CD8-positive, alpha-beta memory T cell (primary cell): ENCODE measurements around the gene MROH9. TPM values are rescaled to one million over a fixed set of nuclear protein-coding genes. Genes with fewer than 3 reads are reported as not detected.

Source experiments
- CTCF ChIA-PET: fragments of 350-600 bp; sonication (Branson Sonifier 250); formaldehyde crosslinking; loops from one replicate; lab custom pipeline; 2021; ENCODE audit warnings: antibody characterized with exemption; lab: Charles Lee
- POLR2A ChIA-PET: fragments of 350-600 bp; sonication (Branson Sonifier 250); formaldehyde crosslinking; loops from one replicate; lab custom pipeline; 2021; ENCODE audit warnings: antibody characterized with exemption; lab: Charles Lee
- DNase-seq, 5 donors: peaks; one replicate each; pipeline versions ENCODE4 v3.0.0 to v3.0.0-alpha.2; 2020 to 2022; ENCODE audit warnings: mixed read lengths in 1 of 5
- H3K27ac ChIP-seq: one replicate; pipeline ENCODE4 v1.7.0; 2013; ENCODE audit warnings: low read depth, mild to moderate bottlenecking, low read length, moderate library complexity
- H3K27me3 ChIP-seq: 2 replicates; pipeline ENCODE4 v1.7.0; 2013; ENCODE audit warnings: low read length, mild to moderate bottlenecking; ENCODE audit not compliant: insufficient read depth, poor library complexity, severe bottlenecking
- H3K36me3 ChIP-seq: 2 replicates; pipeline ENCODE4 v1.7.0; 2013; ENCODE audit warnings: mild to moderate bottlenecking, low read length, moderate library complexity; ENCODE audit not compliant: insufficient read depth
- H3K4me1 ChIP-seq: 2 replicates; pipeline ENCODE4 v1.7.0; 2013; ENCODE audit warnings: mild to moderate bottlenecking, low read length, moderate library complexity; ENCODE audit not compliant: insufficient read depth
- H3K4me3 ChIP-seq: 2 replicates; pipeline ENCODE4 v1.7.0; 2013; ENCODE audit warnings: mild to moderate bottlenecking, low read length
- H3K9me3 ChIP-seq: 2 replicates; pipeline ENCODE4 v1.7.0; 2013; ENCODE audit warnings: mild to moderate bottlenecking, low read length
- H3K27ac Mint-ChIP-seq, 8 donors: one replicate each; pipeline ENCODE4 v1.8.0; 2020 to 2021; ENCODE audit warnings: mixed read lengths in 8 of 8, mild to moderate bottlenecking in 6 of 8, inconsistent platforms in 3 of 8, moderate library complexity in 3 of 8
- H3K27me3 Mint-ChIP-seq, 2 donors: one replicate each; pipeline ENCODE4 v1.8.0; 2020 to 2021; ENCODE audit warnings: mixed read lengths in 2 of 2, mild to moderate bottlenecking in 1 of 2, moderate library complexity in 1 of 2
- H3K36me3 Mint-ChIP-seq, 3 donors: one replicate each; pipeline ENCODE4 v1.8.0; 2020 to 2021; ENCODE audit warnings: mixed read lengths in 3 of 3, inconsistent platforms in 1 of 3, mild to moderate bottlenecking in 1 of 3
- H3K4me1 Mint-ChIP-seq, 3 donors: one replicate each; pipeline ENCODE4 v1.8.0; 2020 to 2021; ENCODE audit warnings: mixed read lengths in 3 of 3, inconsistent platforms in 1 of 3, mild to moderate bottlenecking in 1 of 3
- H3K4me3 Mint-ChIP-seq, 7 donors: one replicate each; pipeline ENCODE4 v1.8.0; 2020 to 2021; ENCODE audit warnings: mixed read lengths in 7 of 7, mild to moderate bottlenecking in 6 of 7, moderate library complexity in 4 of 7, inconsistent platforms in 2 of 7
- H3K9me3 Mint-ChIP-seq, 5 donors: one replicate each; pipeline ENCODE4 v1.8.0; 2020 to 2022; ENCODE audit warnings: mixed read lengths in 5 of 5, mild to moderate bottlenecking in 3 of 5, moderate library complexity in 2 of 5, inconsistent platforms in 1 of 5
- polyA plus RNA-seq: library from polyadenylated mRNA; unstranded; fragments of 300-500 nt; fragmentation: Illumina TruSeq; gene quantifications from one replicate; pipeline ENCODE4 v1.2.3, GENCODE V29; 2021
- total RNA-seq, 2 experiments: library from RNA; stranded (reverse); gene quantifications; one replicate each; pipeline ENCODE4 v1.2.3, GENCODE V29; 2021

MROH9 gene
- total and polyA plus RNA-seq, 3 experiments from 2014 or later, result not detected

DNA sequence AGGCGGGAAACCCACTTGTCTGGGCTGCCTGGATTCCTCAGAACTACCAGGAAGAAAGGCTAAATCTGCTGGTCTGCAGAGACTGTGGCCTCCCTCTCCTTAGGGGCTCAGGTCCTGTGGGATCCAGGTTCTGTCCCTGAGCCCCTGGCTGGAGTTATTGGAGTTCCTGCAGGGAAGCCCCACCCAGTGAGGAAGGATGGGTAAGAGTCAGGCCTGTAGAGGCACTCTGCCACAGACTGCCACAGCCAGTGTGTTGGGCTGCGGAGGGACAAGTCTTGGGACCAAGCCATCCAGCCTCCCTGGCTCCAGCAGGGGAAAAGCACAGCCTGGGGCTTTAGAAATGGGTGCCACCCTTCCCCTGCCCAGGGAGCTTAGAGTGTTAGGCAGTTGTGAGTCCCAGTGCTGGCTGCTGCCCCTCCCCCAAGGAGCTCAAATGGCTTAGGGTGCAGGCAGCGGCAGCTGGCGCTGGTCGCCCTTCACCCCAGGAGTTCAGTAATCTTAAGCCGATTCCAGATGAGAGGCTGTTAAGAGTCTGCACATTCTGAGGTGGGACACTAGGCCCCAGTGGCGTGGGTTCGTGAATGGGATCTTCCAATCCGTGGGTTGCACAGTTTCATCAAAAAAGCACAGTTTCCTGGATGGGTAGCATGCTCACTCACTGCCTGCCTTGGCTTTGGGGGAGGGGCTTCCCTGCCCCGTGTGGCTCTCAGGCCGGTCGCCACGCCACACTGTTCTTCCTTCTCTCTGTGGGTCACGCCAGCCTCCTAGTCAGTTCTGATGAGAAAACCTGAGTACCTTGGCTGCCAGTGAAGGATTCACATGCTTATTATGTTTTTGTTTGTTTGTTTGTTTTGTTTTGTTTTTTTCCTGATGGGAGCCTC is 97.7 kb downstream of the MROH9 start:
- Histone ChIP-seq H3K36me3 (no peaks in the 10 kb centered on the region), H3K4me1 (no peaks in the 10 kb centered on the region), H3K4me3 (no peak overlapping the region), H3K27ac (no peak overlapping the region), H3K9me3 (no peaks in the 10 kb centered on the region), H3K27me3 (no peaks in the 10 kb centered on the region)
- H3K36me3 Mint-ChIP-seq, result peaks cover 0 to 2% (median 0%) of the 10 kb centered on the region in 3 donors
- no peak for DNase-seq
- H3K4me1 Mint-ChIP-seq, result no peaks in the 10 kb centered on the region
- peaks cover 2 to 13% of the 10 kb centered on the region in 2 donors for H3K27me3 Mint-ChIP-seq
- ChIA-PET POLR2A (no interaction called here), CTCF (no interaction called here)
- H3K27ac Mint-ChIP-seq, result no peak overlapping the region
- H3K4me3 Mint-ChIP-seq, result no peak overlapping the region
- H3K9me3 Mint-ChIP-seq, result peaks cover 0 to 11% (median 2%) of the 10 kb centered on the region in 5 donors

DNA sequence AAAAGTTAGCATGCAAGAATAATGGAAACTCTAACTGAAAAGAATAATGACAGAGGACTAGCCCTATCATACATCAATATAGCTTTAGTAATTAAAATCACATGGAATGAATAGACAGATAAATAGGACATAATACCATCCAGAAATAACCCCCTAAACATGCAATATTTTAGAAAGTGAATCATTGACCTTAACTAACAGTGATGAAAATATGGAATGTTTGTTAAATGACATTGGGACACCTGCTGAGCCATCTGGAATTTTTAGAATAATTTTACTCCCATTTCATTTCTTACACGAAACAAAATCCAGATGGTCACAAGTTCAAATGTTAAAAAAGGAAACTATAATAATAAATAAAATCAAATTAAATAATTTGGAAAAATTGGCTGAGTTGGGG is 102.3 kb downstream of the MROH9 start:
- no peak overlapping the region for H3K4me3 ChIP-seq
- Mint-ChIP-seq H3K4me1 (no peaks in the 10 kb centered on the region), H3K36me3 (no peaks in the 10 kb centered on the region), H3K27me3 (peaks cover 2 to 6% of the 10 kb centered on the region in 2 donors), H3K27ac (no peak overlapping the region), H3K9me3 (peaks cover 0 to 3% (median 2%) of the 10 kb centered on the region in 5 donors), H3K4me3 (no peak overlapping the region)
- H3K36me3 ChIP-seq, result no peaks in the 10 kb centered on the region
- H3K27me3 ChIP-seq, result no peaks in the 10 kb centered on the region
- no peak for DNase-seq
- H3K9me3 ChIP-seq, result no peaks in the 10 kb centered on the region
- ChIA-PET POLR2A (no interaction called here), CTCF (no interaction called here)
- no peaks in the 10 kb centered on the region for H3K4me1 ChIP-seq
- no peak overlapping the region for H3K27ac ChIP-seq

DNA sequence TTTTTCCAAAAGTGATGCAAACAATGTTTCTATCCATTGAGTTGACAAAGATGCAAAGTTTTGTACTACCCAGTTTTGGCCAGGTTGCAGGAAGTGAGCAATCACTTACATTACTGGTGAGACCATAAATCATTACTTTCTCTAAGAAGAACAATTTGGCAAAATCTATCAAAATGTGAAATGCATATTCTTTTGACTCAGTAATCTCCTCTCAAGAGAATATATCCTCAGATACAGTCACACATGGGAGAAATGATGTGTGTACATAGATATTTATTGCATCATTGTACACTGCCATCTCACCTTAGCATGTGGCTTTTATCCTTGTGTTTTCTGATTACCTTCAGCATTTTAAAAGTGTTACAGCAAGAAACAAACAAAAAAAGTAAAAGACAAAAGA is 103.0 kb downstream of the MROH9 start:
- H3K27ac ChIP-seq, result no peak overlapping the region
- no peaks in the 10 kb centered on the region for H3K36me3 ChIP-seq
- Mint-ChIP-seq H3K4me3 (no peak overlapping the region), H3K27ac (no peak overlapping the region), H3K27me3 (peaks cover 2 to 6% of the 10 kb centered on the region in 2 donors), H3K4me1 (no peaks in the 10 kb centered on the region), H3K9me3 (peaks cover 0 to 6% (median 3%) of the 10 kb centered on the region in 5 donors), H3K36me3 (no peaks in the 10 kb centered on the region)
- CTCF ChIA-PET, result no interaction called here
- DNase-seq, result no peak
- no peaks in the 10 kb centered on the region for H3K9me3 ChIP-seq
- H3K27me3 ChIP-seq, result no peaks in the 10 kb centered on the region
- POLR2A ChIA-PET, result no interaction called here
- no peaks in the 10 kb centered on the region for H3K4me1 ChIP-seq
- H3K4me3 ChIP-seq, result no peak overlapping the region

DNA sequence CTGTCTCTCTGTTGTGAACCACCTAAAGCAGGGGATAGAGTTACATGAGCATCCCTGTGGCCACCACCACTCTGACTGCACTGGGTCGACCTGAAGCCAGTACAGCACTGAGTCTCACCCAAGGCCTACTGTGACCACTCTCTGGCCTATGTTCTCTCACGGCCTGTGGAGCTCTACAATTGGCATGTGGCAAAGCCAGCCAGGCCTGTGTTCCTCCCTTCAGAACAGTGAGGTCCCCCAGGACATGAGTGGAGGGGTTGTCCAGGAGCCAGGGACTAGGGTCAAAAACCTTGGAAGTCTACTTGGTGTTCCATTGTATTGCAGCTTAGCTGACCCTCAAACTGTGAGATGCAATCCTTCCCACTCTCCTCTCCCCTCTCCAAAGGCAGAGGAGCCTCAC is 112.7 kb downstream of the MROH9 start:
- H3K9me3 Mint-ChIP-seq, result peaks cover 16 to 31% (median 22%) of the 10 kb centered on the region in 5 donors
- ChIA-PET POLR2A (no interaction called here), CTCF (no interaction called here)
- no peaks in the 10 kb centered on the region for H3K36me3 Mint-ChIP-seq
- Histone ChIP-seq H3K27me3 (no peaks in the 10 kb centered on the region), H3K36me3 (no peaks in the 10 kb centered on the region), H3K4me1 (no peaks in the 10 kb centered on the region), H3K27ac (no peak overlapping the region), H3K9me3 (no peaks in the 10 kb centered on the region), H3K4me3 (no peak overlapping the region)
- DNase-seq, result no peak
- no peaks in the 10 kb centered on the region for H3K4me1 Mint-ChIP-seq
- H3K27me3 Mint-ChIP-seq, result peaks cover 2 to 15% of the 10 kb centered on the region in 2 donors
- no peak overlapping the region for H3K27ac Mint-ChIP-seq
- H3K4me3 Mint-ChIP-seq, result no peak overlapping the region

DNA sequence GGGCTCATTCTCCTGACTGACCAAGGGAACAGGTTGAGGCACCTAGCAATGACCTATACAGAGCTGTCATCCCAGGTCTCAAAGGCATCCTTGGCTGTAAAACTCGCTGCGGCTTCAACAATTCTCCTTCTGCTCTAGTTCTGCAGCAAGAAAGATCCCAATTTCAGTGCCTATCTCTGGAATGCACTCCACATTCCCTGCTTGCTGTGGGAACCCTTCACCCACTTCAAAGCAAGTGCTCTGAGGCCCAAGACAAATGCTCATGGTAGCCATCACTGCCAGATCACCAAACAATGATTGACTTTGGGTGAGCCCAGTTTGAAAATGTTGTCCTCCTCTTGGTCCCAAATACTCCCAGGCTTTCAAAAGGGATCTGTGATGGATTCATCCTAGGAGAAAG is 117.6 kb downstream of the MROH9 start:
- Mint-ChIP-seq H3K9me3 (peaks cover 2 to 9% (median 6%) of the 10 kb centered on the region in 5 donors), H3K4me3 (no peak overlapping the region), H3K27ac (no peak overlapping the region), H3K4me1 (no peaks in the 10 kb centered on the region), H3K36me3 (no peaks in the 10 kb centered on the region), H3K27me3 (peaks cover 2 to 18% of the 10 kb centered on the region in 2 donors)
- ChIA-PET CTCF (no interaction called here), POLR2A (no interaction called here)
- DNase-seq, result no peak
- H3K27ac ChIP-seq, result no peak overlapping the region
- H3K4me3 ChIP-seq, result no peak overlapping the region
- no peaks in the 10 kb centered on the region for H3K27me3 ChIP-seq
- H3K36me3 ChIP-seq, result no peaks in the 10 kb centered on the region
- H3K9me3 ChIP-seq, result no peaks in the 10 kb centered on the region
- H3K4me1 ChIP-seq, result no peaks in the 10 kb centered on the region

DNA sequence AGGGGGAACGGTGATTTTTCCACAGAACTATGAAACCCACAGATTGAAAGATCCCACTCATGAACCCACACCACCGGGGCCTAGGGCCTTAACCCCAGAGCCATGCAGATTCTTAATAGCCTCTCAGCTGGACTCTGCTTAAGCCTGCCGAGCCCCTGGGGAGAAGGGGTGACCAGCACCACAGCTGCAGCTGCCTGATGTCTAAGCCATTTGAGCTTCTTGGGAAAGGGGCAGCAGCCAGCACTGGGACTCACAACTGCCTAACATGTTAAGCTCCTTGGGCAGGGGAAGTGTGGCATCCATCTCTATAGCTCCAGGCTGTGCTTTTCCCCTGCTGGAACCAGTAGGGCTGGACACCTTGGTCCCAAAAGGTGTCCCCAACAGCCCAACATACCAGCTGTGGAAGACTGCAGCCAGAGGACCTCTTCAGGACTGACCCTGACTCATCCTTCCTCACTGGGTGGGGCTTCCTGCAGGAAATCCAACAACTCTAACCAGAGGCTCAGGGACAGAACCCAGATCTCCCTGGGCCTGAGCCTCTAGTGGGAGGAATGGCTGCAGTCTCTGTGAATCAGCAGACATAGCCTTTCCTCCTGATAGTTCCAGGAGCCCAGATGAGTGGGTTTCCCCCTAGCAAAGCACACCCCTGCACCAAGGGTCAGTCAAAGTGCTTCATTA is 120.8 kb downstream of the MROH9 start:
- H3K36me3 ChIP-seq, result no peaks in the 10 kb centered on the region
- ChIA-PET CTCF (no interaction called here), POLR2A (no interaction called here)
- H3K4me3 ChIP-seq, result no peak overlapping the region
- no peak for DNase-seq
- Mint-ChIP-seq H3K27ac (no peak overlapping the region), H3K36me3 (no peaks in the 10 kb centered on the region), H3K27me3 (peaks cover 0 to 13% of the 10 kb centered on the region in 2 donors), H3K9me3 (peaks cover 0 to 7% (median 3%) of the 10 kb centered on the region in 5 donors), H3K4me1 (no peaks in the 10 kb centered on the region), H3K4me3 (no peak overlapping the region)
- H3K9me3 ChIP-seq, result no peaks in the 10 kb centered on the region
- no peaks in the 10 kb centered on the region for H3K4me1 ChIP-seq
- H3K27me3 ChIP-seq, result no peaks in the 10 kb centered on the region
- H3K27ac ChIP-seq, result no peak overlapping the region

DNA sequence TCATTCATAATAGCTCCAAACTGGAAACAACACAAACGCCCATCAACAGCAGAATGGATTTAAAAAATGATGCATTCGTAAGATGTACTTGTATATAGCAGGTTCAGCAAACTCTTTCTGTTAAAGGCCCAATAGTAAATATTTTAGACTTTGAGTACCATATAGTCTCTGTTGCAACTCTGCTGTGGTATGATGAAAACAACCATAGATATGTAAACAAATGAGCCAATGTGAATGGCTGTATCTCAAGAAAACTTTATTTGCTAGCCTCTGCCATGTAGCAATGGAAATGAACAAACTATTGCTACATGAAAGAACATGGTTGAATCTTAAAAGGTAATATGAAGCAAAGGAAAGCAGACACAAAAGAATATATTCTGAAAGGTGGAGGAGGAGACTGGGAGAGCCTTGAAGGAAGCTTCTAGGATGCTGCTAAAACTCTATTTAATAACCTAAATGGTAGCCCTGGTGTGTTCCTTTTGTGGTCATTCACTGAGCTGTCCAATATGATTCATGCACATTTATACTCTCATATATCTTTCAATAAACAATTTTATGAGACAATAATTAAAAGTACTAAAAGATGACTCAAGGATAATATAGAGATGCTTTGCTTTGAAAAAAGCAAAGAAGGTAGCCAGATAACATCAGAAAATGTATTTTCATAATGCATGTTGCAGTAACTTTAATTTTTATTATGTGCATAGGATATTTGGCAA is 126.2 kb downstream of the MROH9 start:
- H3K27me3 Mint-ChIP-seq, result peaks cover 0 to under 1% of the 10 kb centered on the region in 2 donors
- DNase-seq, result no peak
- no peak overlapping the region for H3K27ac Mint-ChIP-seq
- Histone ChIP-seq H3K27me3 (no peaks in the 10 kb centered on the region), H3K9me3 (no peaks in the 10 kb centered on the region), H3K4me1 (no peaks in the 10 kb centered on the region), H3K4me3 (no peak overlapping the region), H3K27ac (no peak overlapping the region), H3K36me3 (no peaks in the 10 kb centered on the region)
- no peaks in the 10 kb centered on the region for H3K36me3 Mint-ChIP-seq
- ChIA-PET POLR2A (no interaction called here), CTCF (no interaction called here)
- peaks cover 0 to 2% (median 0%) of the 10 kb centered on the region in 5 donors for H3K9me3 Mint-ChIP-seq
- H3K4me3 Mint-ChIP-seq, result no peak overlapping the region
- H3K4me1 Mint-ChIP-seq, result no peaks in the 10 kb centered on the region

DNA sequence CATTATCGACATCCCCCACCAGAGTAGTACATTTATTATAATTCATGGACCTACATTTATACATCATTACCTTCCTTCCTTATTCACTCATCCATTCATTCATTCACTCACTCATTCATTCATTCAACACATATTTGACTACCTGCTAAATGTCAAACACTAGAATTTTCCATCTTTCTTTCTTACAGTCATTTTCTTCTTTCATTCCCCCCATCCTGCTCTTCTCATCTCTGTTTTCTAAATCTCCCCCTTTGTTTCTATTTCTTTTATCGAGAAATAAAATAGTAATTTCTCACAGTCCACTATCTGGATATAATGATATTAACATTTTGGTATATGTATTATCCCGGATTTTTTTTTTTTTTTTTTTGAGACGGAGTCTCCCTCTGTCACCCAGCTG is 127.6 kb downstream of the MROH9 start:
- POLR2A ChIA-PET, result no interaction called here

More for the DNA sequence above, 127.6 kb downstream of the MROH9 start:
- Mint-ChIP-seq H3K36me3 (no peaks in the 10 kb centered on the region), H3K4me1 (no peaks in the 10 kb centered on the region), H3K27me3 (peaks cover 0 to 6% of the 10 kb centered on the region in 2 donors), H3K4me3 (no peak overlapping the region), H3K27ac (no peak overlapping the region), H3K9me3 (peaks cover 0 to 2% (median 0%) of the 10 kb centered on the region in 5 donors)
- no peak overlapping the region for H3K4me3 ChIP-seq
- no peaks in the 10 kb centered on the region for H3K27me3 ChIP-seq
- no peaks in the 10 kb centered on the region for H3K36me3 ChIP-seq
- CTCF ChIA-PET, result no interaction called here
- H3K4me1 ChIP-seq, result no peaks in the 10 kb centered on the region
- no peak for DNase-seq
- H3K27ac ChIP-seq, result no peak overlapping the region
- H3K9me3 ChIP-seq, result no peaks in the 10 kb centered on the region
